ENCODE measurements around the gene TEX53. TPM values are rescaled to one million over a fixed set of nuclear protein-coding genes. Genes with fewer than 3 reads are reported as not detected.

TEX53 gene
- total and polyA plus RNA-seq, 2 donors (not counting 1 experiment from before 2014, with no cell fraction given), result not detected

GRCh38 chr9:114638404-114638803 lies 19.2 kb downstream of the TEX53 start:
- Histone ChIP-seq H3K9me3 (ENCODE audit: control insufficient read depth, insufficient read depth, low read depth, low read length) (no peaks in the 10 kb centered on the region), H3K4me3 (replicated peaks in 1 of 4; ENCODE audit: control extremely low read depth in 1 of 4, insufficient read depth in 1 of 4, low read depth in 3 of 4, low read length in 4 of 4) (no peak overlapping the region), H3K79me2 (ENCODE audit: control insufficient read depth, insufficient read depth, low read length) (no peaks in the 10 kb centered on the region), H3K27me3 (ENCODE audit: control insufficient read depth, insufficient read depth, low read length) (no peaks in the 10 kb centered on the region), H3K36me3 (ENCODE audit: control insufficient read depth, insufficient read depth, low read length) (no peaks in the 10 kb centered on the region), H3K4me2 (ENCODE audit: extremely low read depth, insufficient read depth, low read length) (no peak overlapping the region), H3K4me1 (ENCODE audit: control insufficient read depth, extremely low read depth, insufficient read depth, low read length) (no peaks in the 10 kb centered on the region), H4K20me1 (ENCODE audit: control insufficient read depth, extremely low read depth, insufficient read depth, low read length) (no peaks in the 10 kb centered on the region), H3K9ac (ENCODE audit: insufficient read depth, low read length) (no peak overlapping the region), H3K27ac (ENCODE audit: insufficient read depth, low read length) (no peak overlapping the region), H2AFZ (ENCODE audit: low read length) (no peak overlapping the region)
- TF ChIP-seq CTCF (conservative IDR thresholded peaks at IDR 0.05 in 1 of 2, IDR thresholded peaks at IDR 0.05 in 1 of 2; ENCODE audit: low read depth in 1 of 2, low read length in 2 of 2) (no peak), EZH2 (IDR thresholded peaks at IDR 0.05; ENCODE audit: low read length, missing control alignments) (no peak)
- DNase-seq (ENCODE audit: low read depth in 2 of 2), result no peak

GRCh38 chr9:114634387-114634786 lies 23.2 kb downstream of the TEX53 start:
- Histone ChIP-seq H2AFZ (ENCODE audit: low read length) (no peak overlapping the region), H3K4me2 (ENCODE audit: extremely low read depth, insufficient read depth, low read length) (no peak overlapping the region), H3K36me3 (ENCODE audit: control insufficient read depth, insufficient read depth, low read length) (no peaks in the 10 kb centered on the region), H3K27me3 (ENCODE audit: control insufficient read depth, insufficient read depth, low read length) (no peaks in the 10 kb centered on the region), H3K4me1 (ENCODE audit: control insufficient read depth, extremely low read depth, insufficient read depth, low read length) (no peaks in the 10 kb centered on the region), H4K20me1 (ENCODE audit: control insufficient read depth, extremely low read depth, insufficient read depth, low read length) (no peaks in the 10 kb centered on the region), H3K9ac (ENCODE audit: insufficient read depth, low read length) (no peak overlapping the region), H3K4me3 (replicated peaks in 1 of 4; ENCODE audit: control extremely low read depth in 1 of 4, insufficient read depth in 1 of 4, low read depth in 3 of 4, low read length in 4 of 4) (no peak overlapping the region), H3K27ac (ENCODE audit: insufficient read depth, low read length) (no peak overlapping the region), H3K9me3 (ENCODE audit: control insufficient read depth, insufficient read depth, low read depth, low read length) (no peaks in the 10 kb centered on the region), H3K79me2 (ENCODE audit: control insufficient read depth, insufficient read depth, low read length) (no peaks in the 10 kb centered on the region)
- no peak for DNase-seq (ENCODE audit: low read depth in 2 of 2)
- TF ChIP-seq EZH2 (IDR thresholded peaks at IDR 0.05; ENCODE audit: low read length, missing control alignments) (no peak), CTCF (conservative IDR thresholded peaks at IDR 0.05 in 1 of 2, IDR thresholded peaks at IDR 0.05 in 1 of 2; ENCODE audit: low read depth in 1 of 2, low read length in 2 of 2) (no peak)

GRCh38 chr9:114633438-114634089 lies 24.0 kb downstream of the TEX53 start:
- no peak overlapping the region for H3K27ac ChIP-seq (ENCODE audit: insufficient read depth, low read length)
- H2AFZ ChIP-seq (ENCODE audit: low read length), result no peak overlapping the region
- no peaks in the 10 kb centered on the region for H3K9me3 ChIP-seq (ENCODE audit: control insufficient read depth, insufficient read depth, low read depth, low read length)
- no peak overlapping the region for H3K9ac ChIP-seq (ENCODE audit: insufficient read depth, low read length)
- no peaks in the 10 kb centered on the region for H3K79me2 ChIP-seq (ENCODE audit: control insufficient read depth, insufficient read depth, low read length)
- TF ChIP-seq EZH2 (IDR thresholded peaks at IDR 0.05; ENCODE audit: low read length, missing control alignments), result no peak
- no peak for TF ChIP-seq CTCF (conservative IDR thresholded peaks at IDR 0.05 in 1 of 2, IDR thresholded peaks at IDR 0.05 in 1 of 2; ENCODE audit: low read depth in 1 of 2, low read length in 2 of 2)
- H3K4me3 ChIP-seq (replicated peaks in 1 of 4; ENCODE audit: control extremely low read depth in 1 of 4, insufficient read depth in 1 of 4, low read depth in 3 of 4, low read length in 4 of 4), result no peak overlapping the region
- H4K20me1 ChIP-seq (ENCODE audit: control insufficient read depth, extremely low read depth, insufficient read depth, low read length), result no peaks in the 10 kb centered on the region
- no peaks in the 10 kb centered on the region for H3K27me3 ChIP-seq (ENCODE audit: control insufficient read depth, insufficient read depth, low read length)
- no peak for DNase-seq (ENCODE audit: low read depth in 2 of 2)
- H3K4me1 ChIP-seq (ENCODE audit: control insufficient read depth, extremely low read depth, insufficient read depth, low read length), result no peaks in the 10 kb centered on the region
- H3K36me3 ChIP-seq (ENCODE audit: control insufficient read depth, insufficient read depth, low read length), result no peaks in the 10 kb centered on the region
- H3K4me2 ChIP-seq (ENCODE audit: extremely low read depth, insufficient read depth, low read length), result no peak overlapping the region

All from fibroblast of lung (primary cell).